ENCODE results near the gene ARID3C.
"Not testable (repeated sequence)": the region's sequence is repeated elsewhere in the genome, so short reads cannot be mapped to it uniquely, and the experiment has no call there.

ARID3C gene

DNA sequence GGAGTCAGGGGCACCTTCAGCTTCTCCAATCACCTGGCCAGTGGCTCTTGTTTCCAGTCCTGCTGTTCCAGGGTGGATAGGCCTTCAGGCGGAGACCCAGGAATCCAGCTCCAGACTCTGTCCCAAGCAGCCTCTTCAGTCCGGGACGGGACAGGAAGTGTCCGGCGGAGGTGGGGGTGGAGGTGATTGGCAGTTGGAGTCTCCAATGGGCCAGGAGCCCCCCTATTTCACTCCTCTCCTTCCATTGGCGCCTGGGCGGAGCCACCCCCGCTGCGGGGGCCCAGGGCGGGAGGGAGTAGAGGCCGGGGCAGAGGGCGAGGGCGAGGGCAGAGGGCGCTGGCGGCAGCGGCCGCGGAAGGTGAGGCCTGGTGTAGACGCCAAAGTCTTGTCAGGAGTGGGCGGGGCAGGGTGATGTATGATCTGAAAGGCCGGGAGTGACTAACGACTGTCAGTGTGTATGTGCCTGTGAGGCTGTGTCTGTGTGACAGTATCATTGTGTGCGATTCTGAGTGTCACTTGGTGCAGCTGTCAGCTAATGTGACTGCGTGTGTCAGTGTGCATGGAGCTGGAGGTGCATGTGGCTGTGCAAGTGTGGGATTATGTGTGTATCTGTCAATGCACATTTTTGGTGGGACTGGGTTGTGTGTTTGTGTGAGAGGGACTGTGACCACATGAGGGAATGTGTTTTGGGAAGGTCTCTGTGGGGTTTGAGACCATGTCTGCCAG, 23.2 kb upstream of the ARID3C start, which contains the start of gene IL11RA:
TSS of gene IL11RA (plus strand) at position 310 of the 726 bp plus-strand sequence. CDS start 3,033 bp downstream, outside the sequence.
- DNase-seq, result no peak

DNA sequence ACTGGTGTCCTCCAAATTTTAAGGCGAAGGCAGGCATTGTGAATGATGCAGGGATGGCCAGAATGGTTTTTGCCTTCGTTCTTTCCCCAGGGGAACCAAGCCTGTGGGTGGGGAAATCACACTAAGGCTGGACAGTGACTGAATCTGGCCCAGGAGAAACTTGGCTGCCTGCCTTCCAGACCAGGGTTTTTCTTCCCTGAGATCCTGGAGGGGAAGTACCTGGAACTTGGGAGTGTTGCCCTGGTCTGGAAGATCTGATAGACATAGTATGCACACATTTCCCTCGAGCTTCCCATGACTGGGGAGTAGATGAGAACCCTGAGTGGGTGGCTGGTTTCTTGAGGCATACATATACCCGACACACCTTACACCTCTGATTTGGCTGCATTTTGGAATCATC, 22.5 kb upstream of the ARID3C start:
- DNase-seq, result no peak

DNA sequence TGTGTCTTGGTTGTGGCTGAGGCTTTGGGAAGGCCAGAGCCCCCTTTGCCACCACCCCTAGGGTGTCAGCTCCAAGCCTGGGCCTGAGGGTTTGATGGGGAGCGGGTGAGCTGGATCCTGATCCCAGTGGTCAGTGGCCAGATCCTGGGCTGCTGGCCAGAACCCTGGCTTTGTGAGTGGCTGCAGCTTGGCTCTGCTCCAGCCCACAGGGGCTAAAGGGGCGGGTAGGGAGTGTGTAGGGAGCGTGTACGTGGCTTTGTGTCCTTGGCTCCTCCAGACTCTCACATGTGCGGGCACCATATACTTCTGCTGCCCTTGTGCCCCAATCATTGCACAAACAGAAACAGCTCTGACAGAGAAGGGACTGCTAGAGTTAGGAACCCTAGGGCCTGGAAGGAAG, 21.9 kb upstream of the ARID3C start:
- no peak for DNase-seq

GRCh38 chr9:34648673-34649072, 19.8 kb upstream of the ARID3C start:
- DNase-seq, result no peak

DNA sequence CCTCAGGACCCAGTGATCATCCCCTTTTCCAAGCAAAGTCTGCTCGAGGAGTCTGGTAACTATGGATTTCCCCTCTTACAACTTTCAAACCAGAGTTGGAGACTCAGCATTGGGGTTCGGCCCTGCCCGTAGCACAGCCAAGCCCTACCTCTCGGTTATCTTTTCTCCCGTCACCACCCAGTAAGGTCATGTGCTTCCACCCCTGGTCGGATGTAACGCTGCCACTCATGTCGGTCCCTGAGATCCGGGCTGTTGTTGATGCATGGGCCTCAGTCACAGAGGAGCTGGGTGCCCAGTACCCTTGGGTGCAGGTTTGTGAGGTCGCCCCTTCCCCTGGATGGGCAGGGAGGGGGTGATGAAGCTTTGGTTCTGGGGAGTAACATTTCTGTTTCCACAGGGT, 18.8 kb upstream of the ARID3C start:
- no peak for DNase-seq

- DNase-seq, result no peak
Observed at GRCh38 chr9:34647084-34647403, 18.2 kb upstream of the ARID3C start.

- peak; percentile 96 for DNase-seq
Observed at GRCh38 chr9:34646211-34647083, 17.6 kb upstream of the ARID3C start, which contains the start of gene GALT. TSS of gene GALT (plus strand) at chr9:34646675. CDS start at chr9:34646705, 30 bp downstream.

- DNase-seq, result no peak
Observed at GRCh38 chr9:34644766-34645314, 16.0 kb upstream of the ARID3C start.

- DNase-seq, result no peak
Observed at GRCh38 chr9:34642679-34643078, 13.8 kb upstream of the ARID3C start.

DNA sequence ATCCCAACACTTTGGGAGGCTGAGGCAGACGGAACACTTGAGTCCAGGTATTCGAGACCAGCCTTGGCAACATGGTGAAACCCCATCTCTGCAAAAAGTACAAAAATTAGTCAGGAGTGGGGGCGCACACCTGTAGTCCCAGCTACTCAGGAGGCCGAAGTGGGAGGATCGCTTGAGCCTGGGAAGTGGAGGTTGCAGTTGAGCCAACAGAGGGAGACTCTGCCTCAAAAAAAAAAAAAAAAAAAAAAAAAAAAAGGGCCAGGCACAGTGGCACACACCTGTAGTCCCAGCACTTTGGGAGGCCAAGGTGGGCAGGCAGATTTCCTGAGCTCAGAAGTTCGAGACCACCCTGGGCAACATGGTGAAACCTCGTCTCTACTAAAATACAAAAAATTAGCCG, 10.5 kb upstream of the ARID3C start:
- not testable (repeated sequence) for DNase-seq

- no peak for DNase-seq
Observed at GRCh38 chr9:34638138-34638445, 9.2 kb upstream of the ARID3C start.

DNA sequence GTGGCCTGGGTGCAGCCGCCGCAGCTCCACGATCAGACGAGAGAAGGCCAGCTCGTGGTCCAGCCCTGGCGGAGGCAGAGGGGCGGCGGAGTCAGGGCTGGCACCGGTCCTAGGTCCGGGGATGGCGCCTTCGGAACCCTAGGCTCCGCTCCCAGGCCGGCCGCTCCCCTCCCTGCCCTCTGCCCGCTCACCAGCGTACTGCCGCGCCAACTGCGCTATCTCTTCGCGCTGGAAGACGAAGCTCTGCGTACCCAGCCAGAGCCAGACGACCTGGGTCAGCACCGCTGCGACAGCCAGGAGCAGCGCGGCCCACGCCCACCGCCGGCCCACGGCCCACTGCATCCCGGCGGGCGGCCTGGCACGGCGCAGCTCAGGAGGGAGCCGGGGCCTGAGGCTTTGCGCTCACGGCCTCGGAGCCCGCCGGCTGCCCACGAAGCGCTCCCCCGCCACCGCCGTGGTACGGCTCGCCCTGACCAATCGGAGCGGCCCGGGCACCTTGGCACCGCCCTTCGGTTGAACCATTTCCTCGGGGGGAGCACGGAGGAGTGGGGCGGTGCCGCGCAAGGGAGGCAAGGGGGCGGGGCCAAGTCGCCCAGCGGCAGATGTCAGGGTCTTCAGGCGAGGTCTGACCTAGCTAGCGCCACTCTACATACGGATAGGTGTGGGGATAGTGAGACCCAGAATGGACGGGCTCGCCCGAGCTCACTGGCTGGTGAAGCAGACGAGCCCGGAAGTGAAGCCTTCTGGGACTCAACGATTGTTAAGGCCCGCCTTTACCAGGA, 8.7 kb upstream of the ARID3C start, which contains the start of gene SIGMAR1:
TSS of gene SIGMAR1 (minus strand) at position 432 of the 782 bp plus-strand sequence. CDS start at position 342, 90 bp downstream.
- DNase-seq, result peak; percentile 84

GRCh38 chr9:34636791-34637355, 8.0 kb upstream of the ARID3C start:
- DNase-seq, result no peak

DNA sequence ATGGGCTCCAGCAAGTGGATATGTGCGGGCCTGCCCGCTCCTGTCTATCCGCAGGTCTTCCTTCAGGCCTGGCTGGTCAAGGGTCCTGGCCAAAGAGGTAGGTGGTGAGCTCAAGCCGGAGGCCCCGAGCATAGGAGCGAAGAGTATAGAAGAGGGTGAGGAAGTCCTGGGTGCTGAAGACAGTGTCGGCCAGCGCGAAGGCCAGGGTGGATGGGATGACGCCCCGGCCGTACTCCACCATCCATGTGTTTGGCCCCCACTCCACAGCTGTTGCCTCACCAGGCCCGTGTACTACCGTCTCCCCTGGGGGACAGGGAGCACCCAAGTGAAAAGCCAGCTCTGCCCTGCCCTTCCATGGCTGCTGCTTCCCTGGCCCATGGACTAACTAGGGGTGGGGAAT, 6.7 kb upstream of the ARID3C start:
- DNase-seq, result no peak

- DNase-seq, result no peak
Observed at GRCh38 chr9:34634551-34635248, 5.8 kb upstream of the ARID3C start.

DNA sequence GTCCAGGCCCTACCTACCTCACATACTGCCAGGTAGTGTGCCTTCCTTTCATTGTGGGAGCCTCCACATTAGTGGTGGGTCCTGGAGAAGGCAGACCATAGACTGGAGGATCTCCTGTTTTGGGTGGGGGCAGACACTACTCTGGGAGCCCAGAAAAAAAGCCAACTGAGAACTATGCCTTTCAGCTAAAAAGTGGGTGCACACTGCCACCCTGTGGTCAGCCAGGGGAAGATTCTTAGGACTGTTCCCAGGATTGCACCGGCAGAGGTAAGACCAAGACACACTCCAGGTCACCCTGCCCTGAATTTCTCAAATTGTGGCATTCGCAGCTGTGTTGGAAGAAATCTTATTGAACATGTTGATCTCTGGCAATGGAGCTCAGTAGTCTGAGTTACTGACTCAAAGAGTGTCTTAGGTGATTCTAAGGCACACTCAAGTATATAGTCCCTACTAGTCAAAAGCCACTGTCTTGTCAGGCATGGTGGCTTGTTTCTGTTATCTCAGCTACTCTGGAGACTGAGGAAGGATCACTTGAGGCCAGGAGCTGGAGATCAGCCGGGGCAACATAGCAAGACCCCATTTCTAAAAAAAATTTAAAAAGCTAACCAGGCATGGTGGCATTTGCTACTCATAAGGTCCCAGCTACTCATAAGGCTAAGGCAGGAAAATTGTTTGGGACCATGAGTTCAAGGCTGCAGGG, 5.1 kb upstream of the ARID3C start:
- no peak for DNase-seq

GRCh38 chr9:34633166-34633565, 4.3 kb upstream of the ARID3C start:
- DNase-seq, result no peak

DNA sequence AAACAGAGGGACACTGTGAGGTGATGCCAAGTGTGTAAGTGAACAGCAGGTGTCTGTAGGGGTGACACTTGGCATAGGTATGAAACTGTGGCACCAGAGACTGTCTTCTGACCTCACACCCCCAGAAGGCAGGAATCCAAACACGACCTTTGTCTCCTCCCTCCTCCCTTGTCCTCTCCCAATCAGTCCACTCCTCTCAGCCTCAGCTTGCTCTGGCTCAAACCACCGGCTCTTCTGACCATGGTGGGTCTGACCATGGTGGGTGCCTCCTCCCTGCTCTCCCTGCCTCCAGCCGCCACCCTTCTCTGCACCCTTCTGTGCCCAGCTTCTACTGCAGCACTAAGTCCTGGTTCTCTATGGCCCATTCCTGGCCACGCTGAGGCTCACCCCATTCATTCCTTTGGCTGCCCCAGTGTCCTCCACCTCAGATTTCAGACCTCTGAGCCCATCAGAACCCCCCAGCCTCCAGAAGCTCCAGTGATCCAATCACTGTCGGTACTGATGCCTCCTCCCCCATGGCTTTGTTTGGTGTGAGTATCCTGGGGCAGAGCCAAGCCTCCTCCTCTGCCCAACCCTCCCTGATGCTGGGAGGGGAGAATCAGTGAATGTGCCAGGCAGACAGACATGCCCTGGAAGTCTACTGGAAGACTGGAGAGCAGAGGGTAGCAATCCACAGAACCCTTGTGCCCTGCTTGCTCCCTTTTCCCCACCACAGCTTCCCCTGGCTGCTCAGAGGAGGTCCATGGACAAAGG, 1.7 kb upstream of the ARID3C start:
- no peak for DNase-seq

DNA sequence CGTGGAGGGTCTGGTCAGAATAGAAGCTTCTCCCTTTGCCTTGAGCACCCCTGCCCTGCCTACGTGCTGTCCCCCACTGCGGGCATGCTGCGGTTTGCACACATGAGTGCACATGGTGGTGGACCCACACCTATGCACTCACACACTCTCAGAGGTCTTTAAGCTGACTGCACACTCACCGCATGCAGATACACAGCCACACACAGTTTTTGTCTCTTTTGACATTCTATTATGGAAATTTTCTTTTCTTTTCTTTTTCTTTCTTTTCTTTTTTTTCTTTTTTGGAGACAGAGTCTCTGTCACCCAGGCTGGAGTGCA, 584 bp upstream of the ARID3C start:
- DNase-seq, result no peak

All from activated gamma-delta T cell (primary cell).